ENCODE results near the gene AKT3.
"Not testable (repeated sequence)": the region's sequence is repeated elsewhere in the genome, so short reads cannot be mapped to it uniquely, and the experiment has no call there.

Gene AKT3

GRCh38 chr1:243772361-243773050, 77.5 kb downstream of the AKT3 start:
- DNase-seq, result not testable (repeated sequence)

- no peak for DNase-seq
Observed at GRCh38 chr1:243770860-243771259, 79.2 kb downstream of the AKT3 start.

GRCh38 chr1:243765676-243766075, 84.4 kb downstream of the AKT3 start:
- DNase-seq, result no peak

- DNase-seq, result no peak
Observed at GRCh38 chr1:243763806-243764205, 86.2 kb downstream of the AKT3 start.

- no peak for DNase-seq
Observed at GRCh38 chr1:243758647-243759046, 91.4 kb downstream of the AKT3 start.

- no peak for DNase-seq
Observed at GRCh38 chr1:243756529-243756928, 93.5 kb downstream of the AKT3 start.

GRCh38 chr1:243754348-243754747, 95.7 kb downstream of the AKT3 start:
- DNase-seq, result no peak

GRCh38 chr1:243751506-243751905, 98.5 kb downstream of the AKT3 start:
- DNase-seq, result no peak

GRCh38 chr1:243748706-243749283, 101.2 kb downstream of the AKT3 start:
- no peak for DNase-seq

- no peak for DNase-seq
Observed at GRCh38 chr1:243748227-243748626, 101.8 kb downstream of the AKT3 start.

GRCh38 chr1:243746751-243747150, 103.3 kb downstream of the AKT3 start:
- no peak for DNase-seq

- DNase-seq, result no peak
Observed at GRCh38 chr1:243745356-243745755, 104.7 kb downstream of the AKT3 start.

GRCh38 chr1:243742819-243743218, 107.2 kb downstream of the AKT3 start:
- no peak for DNase-seq

- no peak for DNase-seq
Observed at GRCh38 chr1:243740255-243740999, 109.6 kb downstream of the AKT3 start.

- no peak for DNase-seq
Observed at GRCh38 chr1:243739335-243740003, 110.6 kb downstream of the AKT3 start.

GRCh38 chr1:243738020-243738419, 112.0 kb downstream of the AKT3 start:
- no peak for DNase-seq

- no peak for DNase-seq
Observed at GRCh38 chr1:243735457-243735856, 114.6 kb downstream of the AKT3 start.

GRCh38 chr1:243734308-243734695, 115.7 kb downstream of the AKT3 start:
- no peak for DNase-seq

- no peak for DNase-seq
Observed at GRCh38 chr1:243733670-243734307, 116.3 kb downstream of the AKT3 start.

- DNase-seq, result no peak
Observed at GRCh38 chr1:243732637-243733036, 117.4 kb downstream of the AKT3 start.

- DNase-seq, result no peak
Observed at GRCh38 chr1:243731974-243732625, 117.9 kb downstream of the AKT3 start.

- no peak for DNase-seq
Observed at GRCh38 chr1:243731301-243731891, 118.6 kb downstream of the AKT3 start.

Measured in stimulated activated CD4-positive, alpha-beta T cell treated with anti-CD3 and anti-CD28 coated beads, Interleukin-2, amount 100 ng/mL, for 24 hours (primary cell).